ENCODE measurements around the gene ACVR1.

DNA sequence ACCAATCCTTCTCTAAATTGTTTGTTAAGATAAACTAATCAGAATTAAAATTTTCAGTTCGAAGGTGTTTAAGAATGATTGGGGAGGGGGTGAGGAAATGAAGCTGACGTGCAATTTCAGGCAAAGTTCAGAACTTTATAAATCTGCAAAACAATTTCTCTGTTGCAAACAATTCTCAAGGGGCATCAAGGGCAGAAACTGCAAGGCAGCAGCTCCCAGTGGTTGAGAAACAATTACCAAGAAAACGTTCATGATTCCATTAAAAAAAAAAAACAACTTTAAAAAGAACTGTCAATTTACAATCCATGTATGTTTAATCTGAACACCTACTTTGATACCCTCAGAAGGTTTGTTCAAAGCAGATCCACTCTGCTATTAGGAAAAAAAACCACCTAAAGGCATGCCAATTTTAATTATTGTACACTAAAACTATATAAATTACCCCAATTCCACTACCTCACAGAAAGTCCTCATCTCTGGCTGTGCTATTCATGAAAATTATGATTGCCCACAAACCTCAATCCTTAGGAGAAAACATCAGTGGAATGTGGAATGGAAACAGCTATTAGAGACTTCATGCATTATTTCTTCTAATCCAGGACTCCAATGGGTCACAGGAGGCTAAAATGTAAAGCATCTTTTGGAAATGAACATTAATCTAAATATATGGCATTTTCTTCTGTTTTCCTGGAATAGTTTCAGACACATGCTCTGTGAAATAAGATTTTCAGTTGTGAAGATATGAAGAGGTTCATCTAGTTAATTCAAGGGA is 127.6 kb downstream of the ACVR1 start:
- no peak for TF ChIP-seq ZNF830 (CRISPR knock-in tag; IDR thresholded peaks at IDR 0.05)
- TF ChIP-seq, protein P1, sequence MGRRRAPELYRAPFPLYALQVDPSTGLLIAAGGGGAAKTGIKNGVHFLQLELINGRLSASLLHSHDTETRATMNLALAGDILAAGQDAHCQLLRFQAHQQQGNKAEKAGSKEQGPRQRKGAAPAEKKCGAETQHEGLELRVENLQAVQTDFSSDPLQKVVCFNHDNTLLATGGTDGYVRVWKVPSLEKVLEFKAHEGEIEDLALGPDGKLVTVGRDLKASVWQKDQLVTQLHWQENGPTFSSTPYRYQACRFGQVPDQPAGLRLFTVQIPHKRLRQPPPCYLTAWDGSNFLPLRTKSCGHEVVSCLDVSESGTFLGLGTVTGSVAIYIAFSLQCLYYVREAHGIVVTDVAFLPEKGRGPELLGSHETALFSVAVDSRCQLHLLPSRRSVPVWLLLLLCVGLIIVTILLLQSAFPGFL (CRISPR knock-in tag; IDR thresholded peaks at IDR 0.05), result no peak
- TF ChIP-seq, protein P2, sequence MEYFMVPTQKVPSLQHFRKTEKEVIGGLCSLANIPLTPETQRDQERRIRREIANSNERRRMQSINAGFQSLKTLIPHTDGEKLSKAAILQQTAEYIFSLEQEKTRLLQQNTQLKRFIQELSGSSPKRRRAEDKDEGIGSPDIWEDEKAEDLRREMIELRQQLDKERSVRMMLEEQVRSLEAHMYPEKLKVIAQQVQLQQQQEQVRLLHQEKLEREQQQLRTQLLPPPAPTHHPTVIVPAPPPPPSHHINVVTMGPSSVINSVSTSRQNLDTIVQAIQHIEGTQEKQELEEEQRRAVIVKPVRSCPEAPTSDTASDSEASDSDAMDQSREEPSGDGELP (CRISPR knock-in tag; IDR thresholded peaks at IDR 0.05; ENCODE audit: borderline replicate concordance), result no peak
- no peak for TF ChIP-seq MCM7 (IDR thresholded peaks at IDR 0.05)
- no peak for TF ChIP-seq SRF (CRISPR knock-in tag; IDR thresholded peaks at IDR 0.05)
- TF ChIP-seq CTCF (IDR thresholded peaks at IDR 0.05 in 2 of 3, conservative IDR thresholded peaks at IDR 0.05 in 1 of 3; ENCODE audit: insufficient read depth in 2 of 3, low read depth in 1 of 3, low read length in 3 of 3), result no peak
- no peak for TF ChIP-seq NRF1 (conservative IDR thresholded peaks at IDR 0.05 in 1 of 2, IDR thresholded peaks at IDR 0.05 in 1 of 2)
- TF ChIP-seq POLR2A (conservative IDR thresholded peaks at IDR 0.05), result no peak
- no peak for TF ChIP-seq RAD21 (CRISPR knock-in tag; conservative IDR thresholded peaks at IDR 0.05 in 1 of 2, IDR thresholded peaks at IDR 0.05 in 1 of 2)
- no peak for TF ChIP-seq ARID2 (IDR thresholded peaks at IDR 0.05)
- TF ChIP-seq ZNF274 (IDR thresholded peaks at IDR 0.05; ENCODE audit: borderline replicate concordance, low read depth, low read length), result no peak

Data from K562 (cell line).